ENCODE data around the gene HYKK.

DNA sequence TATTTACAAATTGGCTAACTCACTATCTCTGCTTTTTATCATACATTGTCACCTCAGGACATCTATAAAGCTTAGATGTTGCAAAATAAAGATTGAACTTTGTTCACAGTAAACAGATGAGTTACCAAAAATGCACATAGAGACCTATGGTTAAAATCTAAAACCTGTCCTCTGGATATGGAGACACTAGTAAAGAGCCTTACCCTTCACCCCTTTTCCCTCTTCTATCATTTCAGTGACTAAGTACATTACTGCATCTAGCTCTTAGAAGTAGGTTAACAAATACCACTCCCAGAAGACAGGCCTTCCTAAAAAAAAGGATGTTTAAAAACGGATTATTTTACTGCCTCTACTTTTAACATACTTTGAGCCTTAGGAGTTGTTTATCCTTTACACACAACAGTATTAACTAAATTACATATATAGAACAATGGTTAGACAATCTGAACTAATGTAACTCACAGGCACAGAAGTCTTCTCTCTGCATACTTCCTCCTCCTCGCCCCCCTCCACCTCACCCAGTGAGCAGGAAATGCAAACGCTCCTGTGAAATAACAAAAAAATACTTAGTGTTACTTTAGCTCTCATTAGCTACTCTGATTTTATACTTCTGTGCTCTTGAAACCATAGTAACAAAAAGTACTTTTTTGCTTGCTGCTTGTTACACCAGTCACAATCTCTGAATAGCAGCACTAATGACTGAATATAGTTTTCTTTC is 46.0 kb upstream of the HYKK start:
- no peak for TF ChIP-seq GATA2 (IDR thresholded peaks at IDR 0.05; ENCODE audit: insufficient read depth, insufficient read length, low read depth, low read length)
- TF ChIP-seq, protein P1, sequence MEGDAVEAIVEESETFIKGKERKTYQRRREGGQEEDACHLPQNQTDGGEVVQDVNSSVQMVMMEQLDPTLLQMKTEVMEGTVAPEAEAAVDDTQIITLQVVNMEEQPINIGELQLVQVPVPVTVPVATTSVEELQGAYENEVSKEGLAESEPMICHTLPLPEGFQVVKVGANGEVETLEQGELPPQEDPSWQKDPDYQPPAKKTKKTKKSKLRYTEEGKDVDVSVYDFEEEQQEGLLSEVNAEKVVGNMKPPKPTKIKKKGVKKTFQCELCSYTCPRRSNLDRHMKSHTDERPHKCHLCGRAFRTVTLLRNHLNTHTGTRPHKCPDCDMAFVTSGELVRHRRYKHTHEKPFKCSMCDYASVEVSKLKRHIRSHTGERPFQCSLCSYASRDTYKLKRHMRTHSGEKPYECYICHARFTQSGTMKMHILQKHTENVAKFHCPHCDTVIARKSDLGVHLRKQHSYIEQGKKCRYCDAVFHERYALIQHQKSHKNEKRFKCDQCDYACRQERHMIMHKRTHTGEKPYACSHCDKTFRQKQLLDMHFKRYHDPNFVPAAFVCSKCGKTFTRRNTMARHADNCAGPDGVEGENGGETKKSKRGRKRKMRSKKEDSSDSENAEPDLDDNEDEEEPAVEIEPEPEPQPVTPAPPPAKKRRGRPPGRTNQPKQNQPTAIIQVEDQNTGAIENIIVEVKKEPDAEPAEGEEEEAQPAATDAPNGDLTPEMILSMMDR (IDR thresholded peaks at IDR 0.05; ENCODE audit: extremely low read depth in 1 of 2, insufficient read depth in 1 of 2, low read depth in 1 of 2, low read length in 2 of 2), result no peak
- no peak for TF ChIP-seq EZH2 (IDR thresholded peaks at IDR 0.05; ENCODE audit: borderline replicate concordance, low read depth, low read length, severe bottlenecking)
- TF ChIP-seq POLR2AphosphoS5 (IDR thresholded peaks at IDR 0.05; ENCODE audit: insufficient read depth, low read depth, low read length), result no peak
- TF ChIP-seq, protein P2, sequence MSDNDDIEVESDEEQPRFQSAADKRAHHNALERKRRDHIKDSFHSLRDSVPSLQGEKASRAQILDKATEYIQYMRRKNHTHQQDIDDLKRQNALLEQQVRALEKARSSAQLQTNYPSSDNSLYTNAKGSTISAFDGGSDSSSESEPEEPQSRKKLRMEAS (IDR thresholded peaks at IDR 0.05; ENCODE audit: insufficient read depth, insufficient read length), result no peak
- no peak for TF ChIP-seq POLR2A (IDR thresholded peaks at IDR 0.05; ENCODE audit: low read depth, low read length)
